Karpas-422 (cell line): ENCODE data around the gene MYO7A. TPM values are rescaled to one million over a fixed set of nuclear protein-coding genes. Genes with fewer than 3 reads are reported as not detected.

ENCODE experiments used
- DNase-seq: peaks from one replicate; pipeline ENCODE4 v3.0.0-alpha.2; 2015
- H2AFZ ChIP-seq: fragments of 200-600 bp; sonication (generic); 2 replicates; pipeline ENCODE4 v1.6.1; 2014; ENCODE audit warnings: antibody characterized with exemption, low read length, mixed read lengths
- H3K27ac ChIP-seq: fragments of 200-600 bp; sonication (generic); 2 replicates; pipeline ENCODE4 v1.5.1; 2014; ENCODE audit warnings: mild to moderate bottlenecking, low read length, moderate library complexity
- H3K27me3 ChIP-seq: fragments of 200-600 bp; sonication (generic); 2 replicates; pipeline ENCODE4 v1.6.1; 2014; ENCODE audit warnings: low read length, mixed read lengths
- H3K36me3 ChIP-seq: fragments of 200-600 bp; sonication (generic); 2 replicates; pipeline ENCODE4 v1.6.1; 2014; ENCODE audit warnings: low read length, mixed read lengths; ENCODE audit not compliant: insufficient read depth
- H3K4me1 ChIP-seq: fragments of 200-600 bp; sonication (generic); 2 replicates; pipeline ENCODE4 v1.6.1; 2014; ENCODE audit warnings: mild to moderate bottlenecking, low read length, mixed read lengths
- H3K4me2 ChIP-seq: fragments of 200-600 bp; sonication (generic); 2 replicates; pipeline ENCODE4 v1.6.1; 2014; ENCODE audit warnings: low read length, low read depth, mild to moderate bottlenecking; ENCODE audit not compliant: poor library complexity, severe bottlenecking
- H3K4me3 ChIP-seq: fragments of 200-600 bp; sonication (generic); 2 replicates; pipeline ENCODE4 v1.5.1; 2014; ENCODE audit warnings: mild to moderate bottlenecking, antibody characterized with exemption, low read length, mixed read lengths
- H3K79me2 ChIP-seq: fragments of 200-600 bp; sonication (generic); 2 replicates; pipeline ENCODE4 v1.6.1; 2014; ENCODE audit warnings: mild to moderate bottlenecking, low read length, mixed read lengths
- H3K9ac ChIP-seq: fragments of 200-600 bp; sonication (generic); 2 replicates; pipeline ENCODE4 v1.6.0; 2014; ENCODE audit warnings: low read length
- H3K9me2 ChIP-seq: fragments of 200-600 bp; sonication (generic), shearing (Covaris generic); replicated peaks from 2 replicates; pipeline ENCODE4 v1.6.0; 2014; ENCODE audit warnings: mild to moderate bottlenecking, low read length, moderate library complexity; ENCODE audit not compliant: insufficient read depth
- H3K9me3 ChIP-seq: fragments of 300-700, 200-600 bp; sonication (generic); 2 replicates; pipeline ENCODE4 v1.6.1; 2014; ENCODE audit warnings: low read length, mixed read lengths
- H4K20me1 ChIP-seq: fragments of 200-600 bp; sonication (generic); 2 replicates; pipeline ENCODE4 v1.6.1; 2014; ENCODE audit warnings: mild to moderate bottlenecking, antibody characterized with exemption, low read length, low read depth; ENCODE audit not compliant: insufficient read depth
- total RNA-seq: library from RNA; depleted of rRNA; stranded (reverse); fragments of >200 nt; shearing (Covaris generic); gene quantifications from 2 replicates; pipeline ENCODE4 v1.2.3, GENCODE V29; 2014; ENCODE audit warnings: low replicate concordance

The MYO7A gene
- total RNA-seq, 1 experiment from 2014 or later: not detected

DNA sequence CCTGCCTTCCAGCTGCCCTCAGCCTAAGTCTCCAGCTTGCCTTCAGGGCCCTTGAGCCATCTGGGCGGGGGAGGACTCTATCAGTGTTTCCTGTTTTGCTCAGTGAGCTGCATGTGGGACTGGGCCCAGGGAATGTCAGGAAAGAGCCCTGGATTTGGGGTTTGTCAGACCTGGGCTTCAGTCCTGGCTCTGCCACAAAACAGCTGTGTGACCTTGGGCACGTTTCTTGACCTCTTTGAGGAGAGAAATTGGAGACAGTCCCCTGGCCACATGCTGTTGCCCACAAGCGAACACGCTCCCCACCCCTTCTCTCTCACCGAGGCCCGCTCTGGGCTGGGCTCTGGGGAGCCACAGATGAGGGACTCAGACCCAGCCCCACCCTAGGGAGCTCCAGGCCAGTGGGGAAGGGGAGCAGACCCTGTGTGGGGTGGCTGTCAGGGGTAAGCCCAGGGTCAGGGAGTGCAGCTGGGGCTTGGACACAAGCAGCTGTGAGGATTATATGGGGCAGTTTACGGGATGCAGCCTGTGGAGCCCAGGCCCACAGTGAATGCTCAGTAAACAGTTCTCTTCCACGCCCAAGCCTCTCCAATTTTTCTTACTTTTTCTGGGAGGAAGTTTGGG lies 12.3 kb downstream of the MYO7A start:
- no peaks in the 10 kb centered on the region for H3K27me3 ChIP-seq
- no peaks in the 10 kb centered on the region for H3K9me2 ChIP-seq
- H2AFZ ChIP-seq: no peak overlapping the region
- H3K4me1 ChIP-seq: no peaks in the 10 kb centered on the region
- no peak overlapping the region for H3K27ac ChIP-seq
- H3K9ac ChIP-seq: no peak overlapping the region
- no peaks in the 10 kb centered on the region for H3K9me3 ChIP-seq
- no peaks in the 10 kb centered on the region for H3K36me3 ChIP-seq
- H4K20me1 ChIP-seq: no peaks in the 10 kb centered on the region
- no peak overlapping the region for H3K4me3 ChIP-seq
- DNase-seq: no peak
- no peaks in the 10 kb centered on the region for H3K79me2 ChIP-seq
- no peak overlapping the region for H3K4me2 ChIP-seq

DNA sequence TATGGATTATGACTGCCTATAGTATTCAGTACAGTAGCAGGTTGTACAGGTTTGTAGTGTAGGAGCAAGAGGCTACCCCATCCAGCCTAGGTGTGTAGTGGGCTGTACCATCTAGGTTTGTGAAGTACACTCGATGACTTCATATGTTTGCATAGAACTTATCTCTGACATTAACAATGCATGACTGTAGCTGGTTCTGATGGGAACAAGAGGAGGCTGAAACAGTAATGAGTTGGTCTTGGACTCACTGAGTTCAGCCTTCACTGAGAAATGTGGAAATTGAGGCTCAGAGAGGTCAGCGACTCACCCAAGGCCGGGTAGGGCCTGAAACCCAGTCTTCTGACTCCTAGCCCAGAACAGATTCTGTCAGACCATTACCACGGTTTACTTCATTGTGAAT lies 13.0 kb downstream of the MYO7A start:
- no peaks in the 10 kb centered on the region for H3K36me3 ChIP-seq
- no peak overlapping the region for H3K27ac ChIP-seq
- no peak overlapping the region for H3K4me3 ChIP-seq
- H3K27me3 ChIP-seq: no peaks in the 10 kb centered on the region
- H3K9ac ChIP-seq: no peak overlapping the region
- H4K20me1 ChIP-seq: no peaks in the 10 kb centered on the region
- no peaks in the 10 kb centered on the region for H3K4me1 ChIP-seq
- no peak overlapping the region for H3K4me2 ChIP-seq
- H3K9me3 ChIP-seq: no peaks in the 10 kb centered on the region
- no peak for DNase-seq
- H2AFZ ChIP-seq: no peak overlapping the region
- no peaks in the 10 kb centered on the region for H3K9me2 ChIP-seq
- no peaks in the 10 kb centered on the region for H3K79me2 ChIP-seq

DNA sequence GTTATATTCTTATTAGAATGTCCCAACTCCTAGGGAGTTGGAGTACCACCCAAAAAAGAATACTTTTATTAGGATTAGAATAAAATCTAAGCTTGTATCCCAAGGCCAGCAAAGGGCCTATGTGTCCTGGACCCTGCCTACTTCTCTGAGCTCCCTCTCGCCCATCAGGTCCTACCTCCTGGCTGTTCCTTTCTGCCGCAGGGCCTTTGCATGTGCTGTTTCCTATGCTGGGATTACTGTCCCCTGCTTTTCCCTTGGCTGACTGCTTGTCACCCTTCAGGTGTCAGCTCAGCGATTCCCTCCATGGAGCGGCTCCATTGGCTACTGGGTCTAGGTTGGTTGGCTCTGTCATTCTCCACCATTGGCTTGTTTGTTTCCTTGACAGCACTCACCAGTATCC lies 13.4 kb downstream of the MYO7A start:
- H4K20me1 ChIP-seq: no peaks in the 10 kb centered on the region
- no peak overlapping the region for H3K9ac ChIP-seq
- H3K4me1 ChIP-seq: no peaks in the 10 kb centered on the region
- no peak overlapping the region for H3K4me3 ChIP-seq
- H3K4me2 ChIP-seq: no peak overlapping the region
- H3K9me3 ChIP-seq: no peaks in the 10 kb centered on the region
- H3K9me2 ChIP-seq: no peaks in the 10 kb centered on the region
- no peak overlapping the region for H2AFZ ChIP-seq
- H3K27me3 ChIP-seq: no peaks in the 10 kb centered on the region
- no peaks in the 10 kb centered on the region for H3K36me3 ChIP-seq
- no peaks in the 10 kb centered on the region for H3K79me2 ChIP-seq
- no peak for DNase-seq
- H3K27ac ChIP-seq: no peak overlapping the region

DNA sequence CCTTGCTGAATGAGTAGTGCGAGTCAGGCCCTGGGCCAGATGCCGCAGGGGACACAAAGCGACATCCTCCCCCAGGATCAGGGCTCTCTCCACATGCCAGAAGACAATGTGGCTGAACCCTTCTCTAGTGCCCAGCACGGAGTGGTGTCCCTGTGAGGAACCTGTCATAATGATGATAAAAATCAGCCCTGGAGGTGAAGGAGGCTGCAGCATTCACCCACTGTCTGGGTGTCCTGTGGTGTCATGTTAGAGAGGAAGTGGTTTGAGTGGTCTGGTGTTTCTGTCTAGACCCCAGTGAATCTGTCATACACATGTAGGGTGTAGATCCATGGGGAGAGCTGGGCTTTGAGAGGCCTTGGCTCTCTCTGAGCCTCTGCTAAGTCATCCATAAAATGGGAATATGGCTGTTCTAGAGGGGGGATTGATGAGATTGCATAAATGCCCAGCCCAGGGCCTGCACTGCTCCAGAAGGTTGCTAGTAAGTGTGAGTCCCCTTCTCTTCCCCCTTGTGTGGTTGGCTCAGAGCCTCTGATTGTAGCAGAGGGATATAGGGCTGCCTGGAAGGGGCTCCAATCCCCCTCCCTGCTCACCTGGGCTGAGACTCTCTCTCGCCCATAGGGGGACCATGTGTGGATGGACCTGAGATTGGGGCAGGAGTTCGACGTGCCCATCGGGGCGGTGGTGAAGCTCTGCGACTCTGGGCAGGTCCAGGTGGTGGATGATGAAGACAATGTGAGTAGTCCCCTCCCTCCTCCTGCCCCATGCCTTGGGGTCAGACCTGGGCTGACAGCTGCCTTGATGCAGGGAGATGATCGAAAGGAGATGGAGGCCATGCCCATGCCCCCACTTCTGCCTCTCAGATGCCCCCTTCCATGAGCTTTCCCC lies 14.3 kb downstream of the MYO7A start:
- H3K9me3 ChIP-seq: no peaks in the 10 kb centered on the region
- DNase-seq: no peak
- no peaks in the 10 kb centered on the region for H4K20me1 ChIP-seq
- no peak overlapping the region for H3K9ac ChIP-seq
- H2AFZ ChIP-seq: no peak overlapping the region
- no peaks in the 10 kb centered on the region for H3K79me2 ChIP-seq
- no peak overlapping the region for H3K4me3 ChIP-seq
- no peaks in the 10 kb centered on the region for H3K4me1 ChIP-seq
- no peaks in the 10 kb centered on the region for H3K9me2 ChIP-seq
- no peaks in the 10 kb centered on the region for H3K27me3 ChIP-seq
- no peak overlapping the region for H3K4me2 ChIP-seq
- H3K27ac ChIP-seq: no peak overlapping the region
- H3K36me3 ChIP-seq: no peaks in the 10 kb centered on the region

DNA sequence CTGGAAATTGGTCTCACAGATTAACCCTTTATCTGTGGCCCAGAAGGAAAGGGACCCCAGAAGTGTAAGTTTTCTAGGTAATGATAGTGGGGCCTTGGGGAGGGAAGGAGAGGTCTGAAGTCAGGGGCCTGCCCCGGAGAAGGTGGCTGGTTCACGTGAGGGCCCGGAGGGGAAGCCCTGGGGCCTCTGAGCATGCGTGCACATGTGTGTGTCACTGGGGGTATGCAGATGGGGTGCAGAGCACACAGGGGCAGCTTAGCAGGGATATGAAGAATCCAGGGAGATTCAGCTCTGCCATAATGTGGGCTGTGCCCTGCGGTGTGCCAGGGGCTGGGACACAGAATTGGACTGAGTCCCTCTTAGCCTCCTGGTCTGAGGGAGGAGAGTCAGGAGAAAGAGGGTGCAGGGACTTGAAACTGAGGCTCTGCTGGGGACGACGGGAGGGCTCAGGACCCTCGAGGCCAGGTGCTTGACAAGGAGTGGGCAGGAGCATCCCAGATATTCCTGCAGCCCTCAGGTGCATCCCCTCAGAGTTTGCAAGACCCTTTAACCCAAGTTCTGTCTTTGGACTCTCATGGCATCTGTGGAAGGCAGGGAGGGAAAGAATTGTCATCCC lies 15.5 kb downstream of the MYO7A start:
- no peaks in the 10 kb centered on the region for H3K79me2 ChIP-seq
- no peak for DNase-seq
- no peaks in the 10 kb centered on the region for H3K9me2 ChIP-seq
- no peaks in the 10 kb centered on the region for H4K20me1 ChIP-seq
- no peaks in the 10 kb centered on the region for H3K9me3 ChIP-seq
- H2AFZ ChIP-seq: no peak overlapping the region
- no peak overlapping the region for H3K4me3 ChIP-seq
- no peak overlapping the region for H3K9ac ChIP-seq
- H3K4me1 ChIP-seq: no peaks in the 10 kb centered on the region
- no peak overlapping the region for H3K4me2 ChIP-seq
- no peaks in the 10 kb centered on the region for H3K27me3 ChIP-seq
- no peak overlapping the region for H3K27ac ChIP-seq
- H3K36me3 ChIP-seq: no peaks in the 10 kb centered on the region

DNA sequence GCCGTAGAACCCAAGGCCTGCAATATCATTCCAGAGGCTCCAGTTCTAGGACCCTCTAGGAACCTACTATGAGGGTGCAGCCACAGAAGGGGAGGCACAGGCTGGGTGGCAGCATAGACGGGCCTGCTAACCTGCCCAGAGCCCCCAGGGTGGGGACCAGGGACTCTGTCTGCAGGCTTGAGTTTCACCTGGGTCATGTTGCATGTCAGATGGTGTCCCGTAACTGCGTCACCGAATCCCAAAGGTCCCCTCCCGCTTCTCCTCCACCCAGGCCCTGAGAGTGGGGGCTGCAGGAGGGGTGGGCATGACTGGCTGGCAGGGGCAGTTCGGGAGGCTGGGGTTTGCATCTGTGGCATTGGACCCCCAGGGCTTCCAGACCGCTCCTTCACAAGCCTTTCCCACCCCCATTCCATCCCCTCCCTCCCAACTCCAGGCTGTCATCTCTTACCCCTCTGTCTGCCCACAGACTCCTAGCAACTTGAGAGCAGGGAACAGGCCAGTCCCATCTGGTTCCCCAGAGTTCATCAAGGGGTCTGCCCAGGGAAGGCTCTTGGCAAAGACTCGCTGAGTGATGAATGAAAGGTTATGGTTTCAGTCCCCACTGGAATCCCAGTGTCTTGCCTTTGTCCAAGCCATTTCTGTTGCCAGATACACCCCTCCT lies 16.3 kb downstream of the MYO7A start:
- Histone ChIP-seq H3K4me1 (no peaks in the 10 kb centered on the region), H2AFZ (no peak overlapping the region)
- no peak for DNase-seq

DNA sequence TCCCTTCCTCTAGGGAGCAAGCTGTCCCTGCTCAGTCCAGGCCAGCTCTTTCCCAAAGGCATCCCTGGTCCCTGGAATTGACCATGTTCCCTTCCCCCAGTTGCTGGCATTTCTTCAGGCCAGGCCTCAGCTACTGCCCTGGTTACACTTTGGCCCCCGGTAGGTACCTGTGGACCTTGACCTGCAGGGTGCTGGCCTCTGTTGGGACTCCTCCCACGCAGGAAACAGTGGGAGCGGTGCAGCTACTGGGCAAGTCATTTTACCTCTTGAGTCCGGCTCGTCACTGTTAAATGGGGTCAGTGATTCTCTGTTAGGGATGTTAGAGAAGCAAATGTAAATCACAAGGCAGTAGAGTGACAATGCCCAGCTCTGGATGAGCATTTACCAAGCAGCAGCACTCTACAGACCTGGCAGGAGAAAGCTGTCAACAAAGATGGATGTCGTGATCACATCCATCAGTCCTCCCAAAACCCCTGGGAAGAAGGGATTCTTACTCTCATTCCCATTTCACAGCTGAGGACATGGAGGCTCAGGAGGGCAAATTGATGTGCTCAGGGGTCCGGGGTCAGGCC lies 16.9 kb downstream of the MYO7A start:
- H3K36me3 ChIP-seq: no peaks in the 10 kb centered on the region
- H3K27me3 ChIP-seq: no peaks in the 10 kb centered on the region
- H3K4me3 ChIP-seq: no peak overlapping the region
- H4K20me1 ChIP-seq: no peaks in the 10 kb centered on the region
- no peaks in the 10 kb centered on the region for H3K9me2 ChIP-seq
- no peak overlapping the region for H2AFZ ChIP-seq
- H3K4me2 ChIP-seq: no peak overlapping the region
- no peak for DNase-seq
- no peak overlapping the region for H3K9ac ChIP-seq
- no peak overlapping the region for H3K27ac ChIP-seq
- no peaks in the 10 kb centered on the region for H3K79me2 ChIP-seq
- no peaks in the 10 kb centered on the region for H3K4me1 ChIP-seq
- H3K9me3 ChIP-seq: no peaks in the 10 kb centered on the region

More for the DNA sequence above, 16.3 kb downstream of the MYO7A start:
- Histone ChIP-seq H3K9ac (no peak overlapping the region), H3K36me3 (no peaks in the 10 kb centered on the region), H3K27ac (no peak overlapping the region), H3K4me3 (no peak overlapping the region), H3K9me2 (no peaks in the 10 kb centered on the region), H3K4me2 (no peak overlapping the region), H3K27me3 (no peaks in the 10 kb centered on the region), H4K20me1 (no peaks in the 10 kb centered on the region), H3K9me3 (no peaks in the 10 kb centered on the region), H3K79me2 (no peaks in the 10 kb centered on the region)
